K562 (cell line): ENCODE data around the gene NAA10. TPM values are rescaled to one million over a fixed set of nuclear protein-coding genes. Genes with fewer than 3 reads are reported as not detected.

Experiments
- BRCA1 ChIP-seq, 2 experiments: fragments of 450-650 bp in 1 of 2; sonication (generic) in 1 of 2; formaldehyde crosslinking in 1 of 2; IDR thresholded peaks; 2 replicates each; pipeline versions ENCODE4 v1.5.0 to v1.6.1; 2017 to 2020; ENCODE audit warnings: mild to moderate bottlenecking in 1 of 2, missing genetic modification reagents in 1 of 2
- BRD4 ChIP-seq: fragments of 200-600 bp; sonication (generic); IDR thresholded peaks from 2 replicates; pipeline ENCODE4 v1.6.1; 2017; ENCODE audit warnings: inconsistent platforms
- CBFB ChIP-seq: sonication (generic); formaldehyde crosslinking; IDR thresholded peaks from 2 replicates; pipeline ENCODE4 v1.4.0; 2020; ENCODE audit warnings: mild to moderate bottlenecking, missing genetic modification reagents
- EP400 ChIP-seq: fragments of 450-650 bp; IDR thresholded peaks from 2 replicates; pipeline ENCODE4 v1.6.1; 2017; ENCODE audit warnings: antibody characterized with exemption, mild to moderate bottlenecking, moderate library complexity
- ETS2 ChIP-seq: IDR thresholded peaks from 2 replicates; pipeline ENCODE4 v1.6.1; 2016; ENCODE audit warnings: borderline replicate concordance, missing genetic modification characterization, mild to moderate bottlenecking, moderate library complexity, missing compliant biosample characterization; ENCODE audit not compliant: poor library complexity, severe bottlenecking
- HDGF ChIP-seq: fragments of 450-650 bp; IDR thresholded peaks from 2 replicates; pipeline ENCODE4 v1.6.1; 2016
- KDM4B ChIP-seq, 2 experiments: fragments of 450-650 bp in 1 of 2; sonication (generic) in 1 of 2; IDR thresholded peaks; 2 replicates each; pipeline ENCODE4 v1.6.1; 2016 to 2017; ENCODE audit warnings: borderline replicate concordance in 2 of 2, antibody characterized with exemption in 1 of 2, low read depth in 1 of 2, mild to moderate bottlenecking in 1 of 2
- NFRKB ChIP-seq: fragments of 450-650 bp; IDR thresholded peaks from 2 replicates; pipeline ENCODE4 v1.6.1; 2016; ENCODE audit warnings: low read depth
- SMARCA4 ChIP-seq: fragments of 450-650 bp; IDR thresholded peaks from 2 replicates; pipeline ENCODE4 v1.6.1; 2016
- SP1 ChIP-seq: sonication (generic); formaldehyde crosslinking; IDR thresholded peaks from 2 replicates; pipeline ENCODE4 v1.8.1; 2022; ENCODE audit warnings: mild to moderate bottlenecking, missing genetic modification reagents
- TCF15 ChIP-seq: fragments of 250-450 bp; sonication (Bioruptor Pico); IDR thresholded peaks from 2 replicates; pipeline ENCODE4 v1.8.0; 2022; ENCODE audit warnings: moderate library complexity, mild to moderate bottlenecking, inconsistent platforms
- ZC3H4 ChIP-seq: sonication (generic); formaldehyde crosslinking; IDR thresholded peaks from 2 replicates; pipeline ENCODE4 v1.9.0; 2021; ENCODE audit warnings: missing genetic modification reagents, borderline replicate concordance
- ZFP30 ChIP-seq: fragments of 250-450 bp; sonication (Bioruptor Pico); IDR thresholded peaks from 2 replicates; pipeline ENCODE4 v1.8.0; 2022; ENCODE audit warnings: moderate library complexity, mild to moderate bottlenecking, inconsistent platforms, borderline replicate concordance
- ZNF766 ChIP-seq: fragments of 200-800 bp; sonication (Bioruptor generic); conservative IDR thresholded peaks from 2 replicates; pipeline ENCODE4 v1.6.1; 2016; ENCODE audit warnings: missing genetic modification characterization, missing compliant biosample characterization
- polyA plus RNA-seq, 8 experiments: library from polyadenylated mRNA; depleted of rRNA in 4 of 8; stranded (reverse) in 5 of 8; unstranded in 3 of 8; fragments of >200 nt; fragmentation: Nextera tagmentation in 2 of 8; fragmentation: Illumina TruSeq in 1 of 8; extraction: Ambion mirVana in 2 of 8; extraction: Trizol in 1 of 8; gene quantifications; 2 replicates each; pipeline versions ENCODE4 v1.2.1 to v1.2.3, GENCODE V29; 2011 to 2014; ENCODE audit warnings: inconsistent platforms in 1 of 8, missing spikeins in 1 of 8
- total RNA-seq, 7 experiments: library from RNA; depleted of rRNA in 6 of 7; stranded (reverse); fragments of >200 nt in 6 of 7; fragmentation: Illumina TruSeq in 2 of 7; extraction: Trizol in 2 of 7; gene quantifications; 2 replicates each; pipeline versions ENCODE4 v1.2.1 to v1.2.3, GENCODE V29; 2011 to 2021; ENCODE audit warnings: low replicate concordance in 1 of 7
- TF ChIP-seq, protein P1 (sequence below), 2 experiments: fragments of 200-800 bp in 1 of 2; sonication (Bioruptor generic) in 1 of 2; sonication (generic) in 1 of 2; formaldehyde crosslinking in 1 of 2; IDR thresholded peaks in 1 of 2; conservative IDR thresholded peaks in 1 of 2; 2 replicates each; pipeline versions ENCODE4 v1.5.0 to v1.6.1; 2016 to 2020; ENCODE audit warnings: missing compliant biosample characterization in 1 of 2, missing genetic modification characterization in 1 of 2, missing genetic modification reagents in 1 of 2
- TF ChIP-seq, protein P2 (sequence below): sonication (generic); formaldehyde crosslinking; IDR thresholded peaks from 2 replicates; pipeline ENCODE4 v1.9.0; 2022; ENCODE audit warnings: mild to moderate bottlenecking, missing genetic modification reagents

NAA10 gene
- total and polyA plus RNA-seq, 9 of the 15 experiments (the other 6 are each of a cell fraction or from before 2014, with no cell fraction given), result 11.1 to 250 (median 134) TPM

DNA sequence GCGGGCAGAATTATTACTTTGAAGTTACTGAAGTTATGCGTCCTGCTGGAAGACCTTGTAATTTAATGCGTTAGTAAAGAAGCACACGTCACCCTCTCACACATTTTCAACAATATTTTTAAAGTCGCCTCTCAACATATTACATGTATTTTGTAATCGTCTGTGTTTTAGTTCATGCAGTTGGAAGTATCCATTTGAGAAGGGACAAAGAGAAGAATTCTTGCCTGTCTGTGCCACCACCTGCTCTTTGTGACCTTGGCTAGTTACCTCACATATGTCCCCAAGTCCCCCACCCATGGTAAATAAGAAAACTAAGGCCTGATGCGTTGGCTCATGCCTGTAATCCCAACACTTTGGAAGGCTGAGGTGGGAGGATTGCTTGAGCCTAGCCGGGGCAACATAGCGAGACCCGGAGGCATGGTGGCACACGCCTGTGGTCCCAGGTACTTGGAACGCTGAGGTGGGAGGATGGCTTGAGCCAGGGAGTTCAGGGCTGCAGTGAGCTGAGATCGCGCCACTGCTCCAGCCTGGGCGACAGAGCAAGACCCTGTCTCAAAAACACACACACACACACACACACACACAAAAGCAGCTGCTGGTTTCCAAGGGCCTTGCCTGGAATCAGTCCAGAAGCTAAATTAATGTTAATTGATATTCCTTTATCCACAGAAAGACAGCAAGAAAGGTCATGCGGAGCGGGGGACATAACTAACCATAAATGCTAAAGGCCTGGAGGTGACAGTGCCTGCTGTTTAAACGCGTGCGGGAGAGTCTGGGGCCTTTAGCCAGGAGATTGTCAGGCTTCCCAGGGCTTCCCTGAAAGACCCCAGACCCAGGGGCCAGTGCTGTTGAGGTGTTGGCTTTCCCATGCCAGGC lies 38.5 kb upstream of the NAA10 start (continued):
- TF ChIP-seq TCF15 (CRISPR knock-in tag), result no peak
- no peak for TF ChIP-seq ZFP30
- TF ChIP-seq SMARCA4, result 0 out of 2 replicates have a peak, but pooled peaks have one; percentile 7
- TF ChIP-seq KDM4B (IDR thresholded peaks at IDR 0.05; ENCODE audit: borderline replicate concordance in 2 of 2, low read depth in 1 of 2), result no peak
- TF ChIP-seq HDGF, result peak; percentile 80; the same call in 1 of the 2 replicates
- TF ChIP-seq NFRKB, result peak; percentile 77; the same call in 1 of the 2 replicates
- 0 out of 2 replicates have a peak, but pooled peaks have one; percentile 35 for TF ChIP-seq SP1 (CRISPR knock-in tag)
- TF ChIP-seq BRD4, result 0 out of 2 replicates have a peak, but pooled peaks have one; percentile 44
- peak; percentile 55; the same call in 1 of the 2 replicates for TF ChIP-seq EP400
- 0 out of 2 replicates have a peak, but pooled peaks have one; percentile 31 for TF ChIP-seq ZNF766
- TF ChIP-seq, protein P1, sequence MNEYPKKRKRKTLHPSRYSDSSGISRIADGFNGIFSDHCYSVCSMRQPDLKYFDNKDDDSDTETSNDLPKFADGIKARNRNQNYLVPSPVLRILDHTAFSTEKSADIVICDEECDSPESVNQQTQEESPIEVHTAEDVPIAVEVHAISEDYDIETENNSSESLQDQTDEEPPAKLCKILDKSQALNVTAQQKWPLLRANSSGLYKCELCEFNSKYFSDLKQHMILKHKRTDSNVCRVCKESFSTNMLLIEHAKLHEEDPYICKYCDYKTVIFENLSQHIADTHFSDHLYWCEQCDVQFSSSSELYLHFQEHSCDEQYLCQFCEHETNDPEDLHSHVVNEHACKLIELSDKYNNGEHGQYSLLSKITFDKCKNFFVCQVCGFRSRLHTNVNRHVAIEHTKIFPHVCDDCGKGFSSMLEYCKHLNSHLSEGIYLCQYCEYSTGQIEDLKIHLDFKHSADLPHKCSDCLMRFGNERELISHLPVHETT (CRISPR knock-in tag; conservative IDR thresholded peaks at IDR 0.05 in 1 of 2, IDR thresholded peaks at IDR 0.05 in 1 of 2), result no peak
- no peak for TF ChIP-seq BRCA1 (IDR thresholded peaks at IDR 0.05)
- TF ChIP-seq BRCA1 (CRISPR knock-in tag; IDR thresholded peaks at IDR 0.05), result no peak
- TF ChIP-seq ZC3H4 (CRISPR knock-in tag), result peak; percentile 47; the same call in 1 of the 2 replicates
- TF ChIP-seq, protein P2, sequence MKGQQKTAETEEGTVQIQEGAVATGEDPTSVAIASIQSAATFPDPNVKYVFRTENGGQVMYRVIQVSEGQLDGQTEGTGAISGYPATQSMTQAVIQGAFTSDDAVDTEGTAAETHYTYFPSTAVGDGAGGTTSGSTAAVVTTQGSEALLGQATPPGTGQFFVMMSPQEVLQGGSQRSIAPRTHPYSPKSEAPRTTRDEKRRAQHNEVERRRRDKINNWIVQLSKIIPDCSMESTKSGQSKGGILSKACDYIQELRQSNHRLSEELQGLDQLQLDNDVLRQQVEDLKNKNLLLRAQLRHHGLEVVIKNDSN (CRISPR knock-in tag), result no peak
- no peak for TF ChIP-seq ETS2 (tag)
- no peak for TF ChIP-seq CBFB
